ENCODE data around the gene AGBL5.
"Not testable (repeated sequence)": the region's sequence is repeated elsewhere in the genome, so short reads cannot be mapped to it uniquely, and the experiment has no call there.

The AGBL5 gene

GRCh38 chr2:27102329-27102728, 50.9 kb downstream of the AGBL5 start:
- Histone ChIP-seq H3K4me3 (ENCODE audit: low read length) (no peak overlapping the region), H3K36me3 (ENCODE audit: control insufficient read depth, insufficient read depth, low read length) (no peaks in the 10 kb centered on the region), H3K27me3 (ENCODE audit: control insufficient read depth, insufficient read depth, low read length) (no peaks in the 10 kb centered on the region), H3K27ac (ENCODE audit: low read length) (no peak overlapping the region), H3K4me1 (ENCODE audit: control insufficient read depth, insufficient read depth, low read length) (no peaks in the 10 kb centered on the region), H3K9me3 (ENCODE audit: control insufficient read depth, insufficient read depth, low read length) (no peaks in the 10 kb centered on the region)
- WGBS (ENCODE audit: insufficient coverage, insufficient read length) = no CpG with 5 or more reads among the region's 5 CpGs
- DNase-seq (ENCODE audit: low read depth, low spot score) = no peak

GRCh38 chr2:27105981-27106380, 54.5 kb downstream of the AGBL5 start:
- H3K9me3 ChIP-seq (ENCODE audit: control insufficient read depth, insufficient read depth, low read length) = no peaks in the 10 kb centered on the region
- H3K4me1 ChIP-seq (ENCODE audit: control insufficient read depth, insufficient read depth, low read length) = no peaks in the 10 kb centered on the region
- DNase-seq (ENCODE audit: low read depth, low spot score) = no peak
- no peak overlapping the region for H3K4me3 ChIP-seq (ENCODE audit: low read length)
- WGBS (ENCODE audit: insufficient coverage, insufficient read length) = no CpG with 5 or more reads among the region's 3 CpGs
- no peak overlapping the region for H3K27ac ChIP-seq (ENCODE audit: low read length)
- H3K27me3 ChIP-seq (ENCODE audit: control insufficient read depth, insufficient read depth, low read length) = no peaks in the 10 kb centered on the region
- no peaks in the 10 kb centered on the region for H3K36me3 ChIP-seq (ENCODE audit: control insufficient read depth, insufficient read depth, low read length)

- Histone ChIP-seq H3K4me3 (ENCODE audit: low read length) (no peak overlapping the region), H3K4me1 (ENCODE audit: control insufficient read depth, insufficient read depth, low read length) (no peaks in the 10 kb centered on the region), H3K36me3 (ENCODE audit: control insufficient read depth, insufficient read depth, low read length) (no peaks in the 10 kb centered on the region), H3K9me3 (ENCODE audit: control insufficient read depth, insufficient read depth, low read length) (no peaks in the 10 kb centered on the region), H3K27me3 (ENCODE audit: control insufficient read depth, insufficient read depth, low read length) (no peaks in the 10 kb centered on the region), H3K27ac (ENCODE audit: low read length) (no peak overlapping the region)
- no CpG with 5 or more reads among the region's 2 CpGs for WGBS (ENCODE audit: insufficient coverage, insufficient read length)
- DNase-seq (ENCODE audit: low read depth, low spot score) = no peak
These were observed 56.8 kb downstream of the AGBL5 start for GRCh38 chr2:27108221-27108620.

- no peak for DNase-seq (ENCODE audit: low read depth, low spot score)
- Histone ChIP-seq H3K4me1 (ENCODE audit: control insufficient read depth, insufficient read depth, low read length) (no peaks in the 10 kb centered on the region), H3K27ac (ENCODE audit: low read length) (no peak overlapping the region), H3K9me3 (ENCODE audit: control insufficient read depth, insufficient read depth, low read length) (no peaks in the 10 kb centered on the region), H3K4me3 (ENCODE audit: low read length) (no peak overlapping the region), H3K27me3 (ENCODE audit: control insufficient read depth, insufficient read depth, low read length) (no peaks in the 10 kb centered on the region), H3K36me3 (ENCODE audit: control insufficient read depth, insufficient read depth, low read length) (no peaks in the 10 kb centered on the region)
- no CpG with 5 or more reads among the region's 3 CpGs for WGBS (ENCODE audit: insufficient coverage, insufficient read length)
These were observed 57.6 kb downstream of the AGBL5 start for GRCh38 chr2:27109083-27109482.

- not testable (repeated sequence) for DNase-seq (ENCODE audit: low read depth, low spot score); H3K27me3 ChIP-seq (ENCODE audit: control insufficient read depth, insufficient read depth, low read length); H3K4me1 ChIP-seq (ENCODE audit: control insufficient read depth, insufficient read depth, low read length); H3K36me3 ChIP-seq (ENCODE audit: control insufficient read depth, insufficient read depth, low read length); H3K4me3 ChIP-seq (ENCODE audit: low read length); H3K27ac ChIP-seq (ENCODE audit: low read length); H3K9me3 ChIP-seq (ENCODE audit: control insufficient read depth, insufficient read depth, low read length)
- WGBS (ENCODE audit: insufficient coverage, insufficient read length) = no CpG with 5 or more reads among the region's 24 CpGs
These were observed 59.3 kb downstream of the AGBL5 start for GRCh38 chr2:27110603-27111352.

DNA sequence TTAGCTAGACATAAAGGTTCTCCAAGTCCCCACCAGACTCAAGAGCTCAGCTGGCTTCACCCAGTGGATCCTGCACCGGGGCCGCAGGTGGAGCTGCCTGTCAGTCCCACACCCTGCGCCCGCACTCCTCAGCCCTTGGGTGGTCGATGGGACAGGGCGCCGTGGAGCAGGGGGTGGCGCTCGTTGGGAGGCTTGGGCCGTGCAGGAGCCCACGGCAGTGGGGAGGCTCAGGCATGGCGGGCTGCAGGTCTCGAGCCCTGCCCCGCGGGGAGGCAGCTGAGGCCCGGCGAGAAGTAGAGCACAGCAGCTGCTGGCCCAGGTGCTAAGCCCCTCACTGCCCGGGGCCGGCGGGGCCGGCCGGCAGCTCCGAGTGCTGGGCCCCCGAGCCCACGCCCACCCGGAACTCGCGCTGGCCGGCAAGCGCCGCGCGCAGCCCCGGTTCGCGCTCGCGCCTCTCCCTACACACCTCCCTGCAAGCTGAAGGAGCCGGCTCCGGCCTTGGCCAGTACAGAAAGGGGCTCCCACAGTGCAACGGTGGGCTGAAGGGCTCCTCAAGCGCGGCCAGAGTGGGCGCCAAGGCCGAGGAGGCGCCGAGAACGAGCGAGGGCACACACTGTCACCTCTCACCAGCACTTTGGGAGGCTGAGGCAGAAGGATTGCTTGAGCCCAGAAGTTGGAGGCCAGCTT, 60.1 kb downstream of the AGBL5 start:
- H3K4me1 ChIP-seq (ENCODE audit: control insufficient read depth, insufficient read depth, low read length); DNase-seq (ENCODE audit: low read depth, low spot score); H3K36me3 ChIP-seq (ENCODE audit: control insufficient read depth, insufficient read depth, low read length); H3K4me3 ChIP-seq (ENCODE audit: low read length); H3K27ac ChIP-seq (ENCODE audit: low read length); H3K9me3 ChIP-seq (ENCODE audit: control insufficient read depth, insufficient read depth, low read length); H3K27me3 ChIP-seq (ENCODE audit: control insufficient read depth, insufficient read depth, low read length): not testable (repeated sequence)
- WGBS (ENCODE audit: insufficient coverage, insufficient read length) = no CpG with 5 or more reads among the region's 49 CpGs

DNA sequence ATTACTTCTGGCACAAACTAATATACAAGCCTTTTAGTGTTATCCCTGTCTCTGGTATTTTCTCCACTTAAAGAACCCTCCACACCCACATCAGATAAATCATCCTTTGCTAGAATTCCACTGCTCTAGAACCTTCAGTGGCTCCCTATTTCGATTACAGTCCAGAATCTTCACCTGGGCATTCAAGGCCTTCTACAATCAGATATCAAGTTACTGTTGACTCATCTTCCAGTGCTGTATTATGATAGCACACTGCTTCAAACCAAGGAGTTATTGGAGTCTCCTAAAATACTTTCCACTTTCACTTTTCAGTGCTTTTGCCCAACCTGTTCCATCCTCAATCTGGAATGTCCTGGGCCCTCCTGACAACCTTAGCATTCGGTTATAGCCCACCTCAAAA, 64.1 kb downstream of the AGBL5 start:
- no peak for DNase-seq (ENCODE audit: low read depth, low spot score)
- H3K27ac ChIP-seq (ENCODE audit: low read length) = no peak overlapping the region
- no peak overlapping the region for H3K4me3 ChIP-seq (ENCODE audit: low read length)
- no peaks in the 10 kb centered on the region for H3K9me3 ChIP-seq (ENCODE audit: control insufficient read depth, insufficient read depth, low read length)
- peaks cover 8% of the 10 kb centered on the region for H3K27me3 ChIP-seq (ENCODE audit: control insufficient read depth, insufficient read depth, low read length)
- H3K4me1 ChIP-seq (ENCODE audit: control insufficient read depth, insufficient read depth, low read length) = peaks cover 3% of the 10 kb centered on the region
- WGBS (ENCODE audit: insufficient coverage, insufficient read length) = no CpG with 5 or more reads among the region's 2 CpGs
- H3K36me3 ChIP-seq (ENCODE audit: control insufficient read depth, insufficient read depth, low read length) = no peaks in the 10 kb centered on the region

DNA sequence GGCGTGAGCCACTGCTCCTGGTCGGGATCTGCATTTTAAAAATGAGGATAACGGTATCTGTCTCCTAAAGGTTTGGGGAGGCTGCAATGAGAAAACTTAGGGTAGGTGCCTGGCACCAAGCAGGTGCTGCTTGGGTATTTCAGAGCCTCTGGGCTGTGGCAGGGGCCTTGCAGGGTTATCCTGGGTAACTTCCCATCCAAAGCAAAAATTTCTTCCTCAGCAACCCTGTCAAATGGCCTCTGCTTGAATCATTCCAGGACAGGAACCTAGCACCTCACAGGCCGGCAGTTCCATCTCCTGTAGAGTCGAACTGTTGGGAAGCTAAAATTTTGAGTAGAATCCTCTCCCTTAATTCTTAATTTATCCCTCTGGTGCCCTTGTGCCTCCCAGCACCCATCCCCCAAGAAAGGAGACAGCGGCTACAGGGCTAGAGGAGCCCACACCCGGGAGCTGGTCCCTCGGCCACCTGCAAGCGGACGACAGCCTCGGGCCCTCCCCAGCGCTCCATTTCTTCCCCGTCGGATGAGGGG, 66.6 kb downstream of the AGBL5 start:
- no peaks in the 10 kb centered on the region for H3K9me3 ChIP-seq (ENCODE audit: control insufficient read depth, insufficient read depth, low read length)
- H3K27ac ChIP-seq (ENCODE audit: low read length) = no peak overlapping the region
- no CpG with 5 or more reads among the region's 14 CpGs for WGBS (ENCODE audit: insufficient coverage, insufficient read length)
- H3K4me3 ChIP-seq (ENCODE audit: low read length) = peak overlapping the region; percentile 34; the same call in 1 of the 2 replicates
- no peaks in the 10 kb centered on the region for H3K36me3 ChIP-seq (ENCODE audit: control insufficient read depth, insufficient read depth, low read length)
- peaks cover 3% of the 10 kb centered on the region for H3K4me1 ChIP-seq (ENCODE audit: control insufficient read depth, insufficient read depth, low read length)
- H3K27me3 ChIP-seq (ENCODE audit: control insufficient read depth, insufficient read depth, low read length) = peaks cover 11% of the 10 kb centered on the region
- DNase-seq (ENCODE audit: low read depth, low spot score) = no peak

GRCh38 chr2:27118525-27119329, 67.3 kb downstream of the AGBL5 start, which contains the start of gene CGREF1:
Gene CGREF1 (minus strand): TSS chr2:27119128. CDS start chr2:27104366, 14,762 bp downstream.
- peak within 1 kb of the TSS; percentile 34; the same call in 1 of the 2 replicates for H3K4me3 ChIP-seq (ENCODE audit: low read length)
- DNase-seq (ENCODE audit: low read depth, low spot score) = no peak

DNA sequence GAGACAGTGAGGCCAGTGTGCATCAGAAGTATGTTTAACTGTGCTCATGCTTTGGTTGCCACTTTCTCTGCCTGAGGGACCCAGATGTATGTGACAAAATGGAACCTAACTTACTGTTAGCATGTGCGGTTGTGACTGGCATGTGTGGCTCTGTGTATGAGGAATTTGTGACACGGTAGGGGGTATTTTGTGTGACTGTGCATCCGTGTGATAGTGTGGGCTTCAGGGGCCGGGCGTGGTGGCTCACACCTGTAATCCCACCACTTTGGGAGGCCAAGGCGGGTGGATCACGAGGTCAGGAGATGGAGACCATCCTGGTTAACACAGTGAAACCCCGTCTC, 67.8 kb downstream of the AGBL5 start:
- WGBS (ENCODE audit: insufficient coverage, insufficient read length) = no CpG with 5 or more reads among the region's 8 CpGs
- H3K27me3 ChIP-seq (ENCODE audit: control insufficient read depth, insufficient read depth, low read length) = peaks cover 11% of the 10 kb centered on the region
- H3K27ac ChIP-seq (ENCODE audit: low read length); H3K36me3 ChIP-seq (ENCODE audit: control insufficient read depth, insufficient read depth, low read length); DNase-seq (ENCODE audit: low read depth, low spot score); H3K9me3 ChIP-seq (ENCODE audit: control insufficient read depth, insufficient read depth, low read length); H3K4me1 ChIP-seq (ENCODE audit: control insufficient read depth, insufficient read depth, low read length): not testable (repeated sequence)
- H3K4me3 ChIP-seq (ENCODE audit: low read length) = peak overlapping the region; percentile 34; the same call in 1 of the 2 replicates

More at GRCh38 chr2:27118525-27119329, 67.3 kb downstream of the AGBL5 start, which contains the start of gene CGREF1:
- WGBS (ENCODE audit: insufficient coverage, insufficient read length) = no CpG with 5 or more reads among the region's 84 CpGs
- peaks cover 11% of the 10 kb centered on the region for H3K27me3 ChIP-seq (ENCODE audit: control insufficient read depth, insufficient read depth, low read length)
- H3K36me3 ChIP-seq (ENCODE audit: control insufficient read depth, insufficient read depth, low read length) = no peaks in the 10 kb centered on the region
- no peak within 1 kb of the TSS for H3K27ac ChIP-seq (ENCODE audit: low read length)
- H3K4me1 ChIP-seq (ENCODE audit: control insufficient read depth, insufficient read depth, low read length) = peaks cover 6% of the 10 kb centered on the region
- no peaks in the 10 kb centered on the region for H3K9me3 ChIP-seq (ENCODE audit: control insufficient read depth, insufficient read depth, low read length)

Measured in iPS DF 6.9 (cell line).